Activated T-cell treated with anti-CD3 and anti-CD28 coated beads, Interleukin-2, amount 50 U/mL, for 4 hours (primary cell): ENCODE data around the gene ANKRD24. TPM values are rescaled to one million over a fixed set of nuclear protein-coding genes. Genes with fewer than 3 reads are reported as not detected.
"Not testable (repeated sequence)": the region's sequence is repeated elsewhere in the genome, so short reads cannot be mapped to it uniquely, and the experiment has no call there.

Experiments used
- ATAC-seq, 2 donors: fragments of 200-7000 bp; cut with Tn5 transposase; one replicate each; pipeline ENCODE4 v1.10.0; 2021
- DNase-seq: peaks from one replicate; pipeline ENCODE4 v3.0.0-alpha.2; 2020
- H3K27me3 Mint-ChIP-seq: one replicate; pipeline ENCODE4 v1.8.0; 2021; ENCODE audit warnings: low read depth, mixed read lengths
- H3K36me3 Mint-ChIP-seq: one replicate; pipeline ENCODE4 v1.8.0; 2022; ENCODE audit warnings: mixed read lengths; ENCODE audit not compliant: insufficient read depth
- H3K4me1 Mint-ChIP-seq: one replicate; pipeline ENCODE4 v1.8.0; 2021; ENCODE audit warnings: low read depth, mixed read lengths
- H3K4me3 Mint-ChIP-seq: one replicate; pipeline ENCODE4 v1.8.0; 2021; ENCODE audit warnings: mild to moderate bottlenecking, moderate library complexity, mixed read lengths
- H3K9me3 Mint-ChIP-seq: one replicate; pipeline ENCODE4 v1.8.0; 2021; ENCODE audit warnings: mixed read lengths
- total RNA-seq, 3 donors: library from RNA; stranded (reverse); gene quantifications; one replicate each; pipeline ENCODE4 v1.2.1, GENCODE V29; 2021

ANKRD24 gene
- total RNA-seq, 3 donors from 2014 or later = 0.25 to 0.71 (median 0.26) TPM

DNA sequence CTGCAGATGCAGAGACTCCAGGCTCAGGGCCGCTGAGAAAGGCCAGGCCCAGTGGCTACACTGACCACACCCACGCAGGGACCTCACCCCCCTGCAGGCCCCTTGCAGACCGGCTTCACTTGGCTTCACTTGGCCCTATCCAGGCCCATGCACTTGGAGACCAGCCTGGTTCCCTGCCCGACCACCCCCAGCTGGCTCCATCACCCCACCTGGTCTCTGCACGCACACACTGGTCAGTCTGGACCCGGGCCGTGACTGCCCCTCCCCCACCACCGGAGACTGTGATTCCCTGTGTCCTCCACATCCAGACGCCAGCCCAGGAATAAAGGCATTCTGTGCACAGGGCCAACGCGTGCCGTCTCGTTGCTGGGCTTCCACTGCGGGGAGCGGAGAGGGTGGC is 42.0 kb downstream of the ANKRD24 start:
- ATAC-seq (no peak), DNase-seq (no peak)
- Mint-ChIP-seq H3K9me3 (no peaks in the 10 kb centered on the region), H3K36me3 (no peaks in the 10 kb centered on the region), H3K4me1 (peaks cover 3% of the 10 kb centered on the region), H3K27me3 (peaks cover 4% of the 10 kb centered on the region), H3K4me3 (no peak overlapping the region)

DNA sequence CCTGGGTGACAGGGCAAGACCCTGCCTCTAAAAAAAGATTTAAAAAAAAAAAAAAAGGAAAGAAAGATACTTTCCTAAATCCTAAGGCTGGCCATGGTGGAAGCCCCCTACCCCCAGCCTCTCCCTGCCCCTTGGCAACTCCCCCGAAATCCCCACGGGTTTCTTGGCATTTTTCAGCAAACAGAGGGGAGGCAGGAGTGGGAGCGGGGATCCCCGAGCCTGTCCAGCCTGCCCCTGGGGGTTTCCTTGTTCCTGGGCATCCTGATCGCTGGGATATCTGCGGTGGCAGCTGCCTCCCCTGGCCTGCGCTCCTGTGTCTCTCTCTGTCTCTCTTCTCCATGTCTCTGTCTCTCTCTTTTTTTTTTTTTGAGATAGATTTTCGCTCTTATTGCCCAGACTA is 43.4 kb downstream of the ANKRD24 start:
- DNase-seq (no peak), ATAC-seq (no peak)
- H3K4me3 Mint-ChIP-seq = no peak overlapping the region
- no peaks in the 10 kb centered on the region for H3K36me3 Mint-ChIP-seq
- peaks cover 7% of the 10 kb centered on the region for H3K4me1 Mint-ChIP-seq
- no peaks in the 10 kb centered on the region for H3K9me3 Mint-ChIP-seq
- H3K27me3 Mint-ChIP-seq = peaks cover 5% of the 10 kb centered on the region

DNA sequence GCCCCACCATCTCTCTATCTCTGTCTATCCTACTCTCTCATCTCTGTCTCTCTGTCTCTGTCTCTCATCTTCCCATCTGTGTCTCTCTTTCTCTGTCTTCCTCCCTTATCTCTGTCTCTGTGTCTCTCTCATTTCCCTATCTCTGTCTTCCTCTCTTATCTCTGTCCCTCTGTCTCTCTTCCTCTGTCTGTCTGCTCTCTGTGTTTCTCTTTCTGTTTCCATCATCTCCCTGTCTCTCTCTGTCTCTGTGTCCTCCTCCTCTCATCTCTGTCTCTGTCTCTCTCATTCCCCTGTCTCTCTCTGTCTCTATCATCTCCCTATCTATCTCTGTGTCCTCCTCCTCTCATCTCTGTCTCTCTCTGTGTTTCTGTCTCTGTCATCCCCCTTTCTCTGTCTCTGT is 45.3 kb downstream of the ANKRD24 start:
- Mint-ChIP-seq H3K9me3 (no peaks in the 10 kb centered on the region), H3K4me1 (peaks cover 7% of the 10 kb centered on the region), H3K36me3 (no peaks in the 10 kb centered on the region), H3K4me3 (no peak overlapping the region), H3K27me3 (peaks cover 11% of the 10 kb centered on the region)
- ATAC-seq (no peak), DNase-seq (no peak)

DNA sequence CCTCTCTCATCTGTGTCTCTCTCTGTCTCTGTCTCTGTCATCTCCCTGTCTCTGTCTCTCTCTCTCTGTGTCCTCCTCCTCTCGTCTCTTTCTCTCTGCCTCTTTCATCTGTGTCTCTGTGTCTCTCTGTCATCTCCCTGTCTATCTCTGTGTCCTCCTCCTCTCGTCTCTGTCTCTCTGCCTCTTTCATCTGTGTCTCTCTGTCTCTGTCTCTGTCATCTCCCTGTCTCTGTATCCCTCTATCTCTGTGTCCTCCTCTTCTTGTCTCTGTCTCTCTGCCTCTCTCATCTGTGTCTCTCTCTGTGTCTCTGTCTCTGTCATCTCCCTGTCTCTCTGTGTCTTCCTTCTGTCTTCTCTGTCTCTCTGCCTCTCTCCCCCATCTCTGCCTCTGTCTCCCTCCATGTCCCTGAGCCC is 46.3 kb downstream of the ANKRD24 start:
- Mint-ChIP-seq H3K4me3 (no peak overlapping the region), H3K36me3 (no peaks in the 10 kb centered on the region), H3K9me3 (no peaks in the 10 kb centered on the region), H3K27me3 (peaks cover 15% of the 10 kb centered on the region), H3K4me1 (peaks cover 7% of the 10 kb centered on the region)
- DNase-seq (no peak), ATAC-seq (no peak)

DNA sequence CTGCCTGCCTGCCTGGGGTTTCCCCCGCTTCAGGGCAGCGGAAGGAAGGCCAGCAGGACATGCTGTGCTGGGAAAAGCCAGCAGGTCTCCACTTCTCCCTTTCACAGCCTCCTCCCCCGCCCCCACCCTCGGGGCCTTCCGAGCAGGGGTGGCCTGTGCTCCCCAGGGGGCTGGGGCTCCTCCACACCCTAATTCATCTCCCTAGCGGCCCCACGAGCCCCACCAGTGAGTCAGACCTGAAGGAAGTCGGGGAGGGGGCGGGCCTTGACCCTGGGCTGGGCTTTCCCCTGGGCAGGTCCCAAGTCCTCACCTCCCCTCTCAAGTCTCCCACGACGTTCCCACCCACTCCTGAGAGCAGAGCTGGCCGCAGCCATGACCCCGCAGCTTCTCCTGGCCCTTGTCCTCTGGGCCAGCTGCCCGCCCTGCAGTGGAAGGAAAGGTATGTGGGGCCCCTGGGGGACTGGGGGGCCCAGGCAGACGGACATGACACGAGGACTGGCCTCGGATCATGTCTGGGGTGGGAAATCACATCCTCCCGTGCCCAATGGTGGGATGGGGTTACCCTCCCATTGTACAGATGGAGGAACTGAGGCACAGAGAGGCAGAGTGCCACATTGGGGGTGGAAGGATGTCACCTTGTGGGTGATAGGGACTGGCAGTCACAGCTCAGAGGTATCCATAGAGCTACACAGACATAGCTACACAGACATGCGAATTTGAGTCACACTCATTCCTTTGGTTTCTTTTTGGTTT is 46.9 kb downstream of the ANKRD24 start, which contains the start of gene EBI3:
Gene EBI3, plus strand, starts transcription at position 345 of the 753 bp plus-strand sequence. Its CDS starts 28 bp downstream, at position 373.
- Mint-ChIP-seq H3K27me3 (peaks cover 15% of the 10 kb centered on the region), H3K4me1 (peaks cover 7% of the 10 kb centered on the region), H3K9me3 (no peaks in the 10 kb centered on the region), H3K4me3 (no peak within 1 kb of the TSS), H3K36me3 (no peaks in the 10 kb centered on the region)
- ATAC-seq = peak; percentile 76 to 89
- no peak for DNase-seq

DNA sequence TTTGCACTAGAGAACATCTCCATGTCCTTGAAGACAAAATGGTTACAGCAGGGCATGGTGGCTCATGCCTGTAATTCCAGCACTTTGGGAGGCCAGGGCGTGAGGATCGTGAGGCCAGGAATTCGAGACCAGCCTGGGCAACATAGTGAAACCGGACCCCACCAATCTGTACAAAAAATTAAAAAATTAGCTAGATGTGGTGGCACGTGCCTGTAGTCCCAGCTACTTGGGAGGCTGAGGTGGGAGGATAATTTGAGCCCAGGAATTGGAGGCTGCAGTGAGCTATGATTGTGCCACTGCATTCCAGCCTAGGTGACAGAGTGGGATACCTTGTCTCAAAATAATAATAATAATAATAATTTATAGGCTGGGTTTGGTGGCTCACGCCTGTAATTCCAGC is 47.7 kb downstream of the ANKRD24 start:
- not testable (repeated sequence) for H3K36me3 Mint-ChIP-seq

DNA sequence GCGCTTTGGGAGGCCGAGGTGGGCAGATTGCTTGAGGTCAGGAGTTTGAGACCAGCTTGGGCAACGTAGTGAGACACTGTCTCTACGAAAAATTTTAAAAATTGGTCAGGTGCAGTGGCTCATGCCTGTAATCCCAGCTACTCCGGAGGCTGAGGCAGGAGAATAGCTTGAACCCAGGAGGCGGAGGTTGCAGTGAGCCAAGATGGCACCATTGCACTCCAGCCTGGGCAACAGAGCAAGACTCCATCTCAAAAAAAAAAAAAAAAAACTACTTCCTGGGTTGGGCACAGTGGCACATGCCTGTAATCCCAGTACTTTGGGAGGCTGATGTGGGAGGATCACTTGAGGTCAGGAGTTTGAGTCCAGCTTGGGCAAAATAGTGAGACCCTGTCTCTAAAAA is 49.0 kb downstream of the ANKRD24 start:
- not testable (repeated sequence) for H3K4me3 Mint-ChIP-seq, H3K9me3 Mint-ChIP-seq, H3K36me3 Mint-ChIP-seq, ATAC-seq, H3K4me1 Mint-ChIP-seq, DNase-seq
- H3K27me3 Mint-ChIP-seq = peaks cover 13% of the 10 kb centered on the region

More for the DNA sequence above, 47.7 kb downstream of the ANKRD24 start:
- peaks cover 15% of the 10 kb centered on the region for H3K27me3 Mint-ChIP-seq
- not testable (repeated sequence) for ATAC-seq, DNase-seq, H3K9me3 Mint-ChIP-seq, H3K4me3 Mint-ChIP-seq, H3K4me1 Mint-ChIP-seq

DNA sequence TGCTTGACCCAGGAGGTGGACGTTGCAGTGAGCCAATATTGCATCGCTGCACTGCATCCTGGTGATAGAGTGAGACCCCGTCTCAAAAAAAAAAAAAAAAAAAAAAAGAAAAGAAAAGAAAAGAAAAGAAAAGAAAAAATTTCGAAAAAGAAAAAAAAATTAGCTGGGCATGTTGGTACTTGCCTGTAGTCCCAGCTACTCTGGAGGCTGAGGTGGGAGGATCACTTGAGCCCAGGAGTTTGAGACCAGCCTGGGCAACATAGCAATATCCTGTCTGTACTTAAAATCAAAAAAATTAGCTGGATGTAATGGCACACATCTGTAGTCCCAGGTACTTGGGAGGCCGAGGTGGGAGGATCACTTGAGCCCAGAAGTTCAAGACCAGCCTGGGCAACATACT is 49.6 kb downstream of the ANKRD24 start:
- H3K4me3 Mint-ChIP-seq, H3K9me3 Mint-ChIP-seq, ATAC-seq, H3K4me1 Mint-ChIP-seq, DNase-seq, H3K36me3 Mint-ChIP-seq: not testable (repeated sequence)
- H3K27me3 Mint-ChIP-seq = peaks cover 13% of the 10 kb centered on the region

DNA sequence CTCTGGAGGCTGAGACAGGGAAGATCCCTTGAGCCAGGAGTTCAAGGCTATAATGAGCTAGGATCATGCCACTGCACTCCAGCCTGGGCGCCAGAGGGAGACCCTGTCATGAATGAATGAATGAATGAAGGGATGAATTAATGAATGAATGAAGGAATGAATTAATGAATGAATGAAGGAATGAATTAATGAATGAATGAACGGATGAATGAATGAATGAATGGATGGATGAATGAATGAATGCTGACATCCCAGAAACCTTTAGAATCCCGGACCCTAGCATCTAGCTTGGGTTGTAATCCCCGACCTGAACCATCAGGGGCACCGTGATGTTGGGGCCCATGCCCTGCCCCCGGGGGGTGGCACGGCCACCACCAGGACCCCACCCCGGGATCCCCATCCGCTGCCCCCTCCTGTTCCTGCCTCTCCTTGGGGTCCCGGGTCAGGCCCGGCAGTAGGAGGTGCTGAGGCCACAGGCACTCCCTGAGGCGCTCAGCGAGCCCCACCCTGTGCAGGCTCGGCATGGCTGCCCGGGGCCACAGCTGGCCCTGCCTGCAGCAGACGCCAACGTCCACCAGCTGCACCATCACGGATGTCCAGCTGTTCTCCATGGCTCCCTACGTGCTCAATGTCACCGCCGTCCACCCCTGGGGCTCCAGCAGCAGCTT is 50.3 kb downstream of the ANKRD24 start:
- Mint-ChIP-seq H3K9me3 (no peaks in the 10 kb centered on the region), H3K4me1 (peaks cover 7% of the 10 kb centered on the region), H3K27me3 (peaks cover 13% of the 10 kb centered on the region), H3K4me3 (no peak overlapping the region), H3K36me3 (no peaks in the 10 kb centered on the region)
- no peak for ATAC-seq
- no peak for DNase-seq

DNA sequence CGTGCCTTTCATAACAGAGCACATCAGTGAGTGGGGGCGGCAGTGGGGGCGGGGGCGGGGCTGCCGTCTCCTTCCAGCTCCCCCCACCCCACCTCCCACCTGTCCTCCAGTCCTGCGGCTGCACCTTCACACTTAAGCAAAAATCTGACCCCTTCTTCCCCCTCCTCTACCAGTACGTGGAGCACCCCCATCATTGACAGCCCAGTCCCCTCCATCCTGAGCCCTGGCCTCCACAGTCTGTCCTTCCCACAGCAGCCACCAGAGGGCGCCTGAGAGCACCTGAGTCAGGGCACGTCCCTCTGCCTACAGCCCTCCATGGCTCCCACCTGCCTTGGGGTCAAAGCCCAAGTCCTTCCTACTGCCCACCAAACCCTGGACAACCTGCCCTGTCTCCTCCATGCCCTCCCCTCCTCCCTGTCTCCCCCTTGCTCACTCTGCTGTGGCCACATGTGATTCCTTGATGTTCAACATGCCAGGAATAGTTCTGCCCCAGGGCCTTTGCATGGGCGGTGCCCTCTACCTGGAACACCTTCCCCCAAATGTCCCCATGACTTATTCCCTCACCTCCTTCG is 50.9 kb downstream of the ANKRD24 start:
- peak; percentile 33 to 50 for ATAC-seq
- peaks cover 13% of the 10 kb centered on the region for H3K27me3 Mint-ChIP-seq

DNA sequence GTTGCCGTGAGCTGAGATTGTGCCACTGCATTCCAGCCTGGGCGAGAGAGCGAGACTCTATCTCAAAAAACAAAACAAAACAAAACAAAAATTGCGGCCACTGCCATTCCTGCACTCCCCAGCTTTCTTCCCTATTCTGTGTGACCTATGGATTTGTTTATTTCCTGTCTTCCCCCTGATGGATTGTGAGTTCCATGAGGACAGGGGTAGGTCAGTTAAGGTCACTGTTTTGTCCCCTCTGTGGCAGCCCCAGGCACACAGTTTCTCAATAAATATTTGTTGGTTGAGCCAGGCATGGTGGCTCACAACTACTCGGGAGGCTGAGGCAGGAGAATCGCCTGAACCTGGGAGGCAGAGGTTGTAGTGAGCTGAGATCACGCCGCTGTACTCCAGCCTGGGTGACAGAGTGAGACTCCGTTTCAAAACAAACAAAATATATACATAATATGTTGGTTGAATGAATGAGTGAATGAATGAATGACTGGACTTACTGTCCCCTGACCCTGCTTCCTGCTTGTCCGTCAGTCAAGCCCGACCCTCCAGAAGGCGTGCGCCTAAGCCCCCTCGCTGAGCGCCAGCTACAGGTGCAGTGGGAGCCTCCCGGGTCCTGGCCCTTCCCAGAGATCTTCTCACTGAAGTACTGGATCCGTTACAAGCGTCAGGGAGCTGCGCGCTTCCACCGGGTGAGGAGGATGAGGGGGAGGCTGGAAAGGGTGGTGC is 51.8 kb downstream of the ANKRD24 start:
- DNase-seq (no peak), ATAC-seq (no peak)
- Mint-ChIP-seq H3K36me3 (no peaks in the 10 kb centered on the region), H3K27me3 (peaks cover 13% of the 10 kb centered on the region), H3K4me3 (no peak overlapping the region), H3K9me3 (no peaks in the 10 kb centered on the region), H3K4me1 (peaks cover 6% of the 10 kb centered on the region)

More for the DNA sequence above, 50.9 kb downstream of the ANKRD24 start:
- no peaks in the 10 kb centered on the region for H3K36me3 Mint-ChIP-seq
- DNase-seq = peak; percentile 68
- H3K9me3 Mint-ChIP-seq = no peaks in the 10 kb centered on the region
- peaks cover 7% of the 10 kb centered on the region for H3K4me1 Mint-ChIP-seq
- H3K4me3 Mint-ChIP-seq = no peak overlapping the region

DNA sequence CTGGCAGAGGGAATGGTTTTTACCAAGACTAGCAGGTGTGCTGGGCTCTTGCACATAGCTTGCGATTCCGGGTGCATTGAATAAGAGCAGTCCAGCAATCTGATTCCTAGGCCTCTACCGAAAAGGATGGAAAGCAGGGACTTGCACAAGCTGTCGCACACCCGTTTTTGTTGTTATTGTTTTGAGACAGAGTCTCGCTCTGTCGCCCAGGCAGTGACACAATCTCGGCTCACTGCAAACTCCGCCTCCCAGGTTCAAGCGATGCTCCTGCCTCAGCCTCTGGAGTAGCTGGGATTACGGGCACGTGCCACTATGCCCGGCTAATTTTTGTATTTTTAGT is 52.3 kb downstream of the ANKRD24 start:
- no peak overlapping the region for H3K4me3 Mint-ChIP-seq
- peaks cover under 1% of the 10 kb centered on the region for H3K4me1 Mint-ChIP-seq
- H3K27me3 Mint-ChIP-seq = peaks cover 10% of the 10 kb centered on the region
- H3K36me3 Mint-ChIP-seq = no peaks in the 10 kb centered on the region
- DNase-seq = no peak
- no peaks in the 10 kb centered on the region for H3K9me3 Mint-ChIP-seq
- ATAC-seq = no peak

DNA sequence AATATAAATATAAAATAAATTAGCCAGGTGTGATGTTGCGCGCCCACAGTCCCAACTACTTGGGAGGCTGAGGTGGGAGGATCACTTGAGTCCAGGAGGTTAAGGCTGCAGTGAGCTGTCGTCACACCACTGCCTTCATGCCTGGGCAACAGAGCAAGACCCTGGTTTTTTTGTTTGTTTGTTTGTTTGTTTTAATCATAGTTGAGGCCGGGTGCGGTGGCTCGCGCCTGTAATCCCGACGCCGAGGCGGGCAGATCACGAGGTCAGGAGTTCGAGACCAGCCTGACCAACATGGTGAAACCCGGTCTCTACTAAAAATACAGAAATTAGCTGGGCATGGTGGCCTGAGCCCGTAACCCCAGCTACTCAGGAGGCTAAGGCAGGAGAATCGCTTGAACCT is 55.0 kb downstream of the ANKRD24 start:
- H3K27me3 Mint-ChIP-seq, DNase-seq, ATAC-seq, H3K4me3 Mint-ChIP-seq, H3K9me3 Mint-ChIP-seq, H3K4me1 Mint-ChIP-seq, H3K36me3 Mint-ChIP-seq: not testable (repeated sequence)

DNA sequence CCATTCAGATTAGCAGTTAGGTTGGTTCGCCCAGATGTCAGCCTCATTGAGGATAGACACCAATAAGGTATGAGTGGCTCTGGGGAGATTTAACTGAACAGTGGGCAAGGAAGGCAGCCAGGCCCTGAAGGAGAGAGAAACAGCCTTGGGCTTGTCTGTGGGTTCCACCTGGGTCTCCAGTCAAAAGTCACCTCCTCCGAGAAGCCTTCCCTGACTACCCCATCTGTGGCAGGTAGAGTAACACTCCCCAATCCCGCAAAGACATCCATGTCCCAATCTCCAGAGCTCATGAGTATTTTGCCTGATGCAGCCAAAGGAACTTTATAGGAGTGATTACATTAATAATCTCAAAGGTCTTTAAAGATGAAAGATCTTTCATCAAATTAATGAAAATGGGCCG is 56.3 kb downstream of the ANKRD24 start:
- Mint-ChIP-seq H3K27me3 (no peaks in the 10 kb centered on the region), H3K36me3 (no peaks in the 10 kb centered on the region), H3K4me3 (no peak overlapping the region), H3K4me1 (peaks cover 1% of the 10 kb centered on the region), H3K9me3 (peaks cover 6% of the 10 kb centered on the region)
- DNase-seq = no peak
- no peak for ATAC-seq
